Measurements from ENCODE around the gene COL9A1.

- no peak for TF ChIP-seq TP53 (CRISPR knock-in tag; IDR thresholded peaks at IDR 0.05)
- TF ChIP-seq NR3C1 (IDR thresholded peaks at IDR 0.05), result no peak
- TF ChIP-seq MYC (IDR thresholded peaks at IDR 0.05; ENCODE audit: borderline replicate concordance, low read length), result no peak
- no peak for TF ChIP-seq POLR2A (IDR thresholded peaks at IDR 0.05; ENCODE audit: low read length)
- TF ChIP-seq FOSB (CRISPR knock-in tag; IDR thresholded peaks at IDR 0.05), result no peak
- no peak for TF ChIP-seq CHD2 (IDR thresholded peaks at IDR 0.05; ENCODE audit: low read length, partially characterized antibody)
- TF ChIP-seq, protein P1, sequence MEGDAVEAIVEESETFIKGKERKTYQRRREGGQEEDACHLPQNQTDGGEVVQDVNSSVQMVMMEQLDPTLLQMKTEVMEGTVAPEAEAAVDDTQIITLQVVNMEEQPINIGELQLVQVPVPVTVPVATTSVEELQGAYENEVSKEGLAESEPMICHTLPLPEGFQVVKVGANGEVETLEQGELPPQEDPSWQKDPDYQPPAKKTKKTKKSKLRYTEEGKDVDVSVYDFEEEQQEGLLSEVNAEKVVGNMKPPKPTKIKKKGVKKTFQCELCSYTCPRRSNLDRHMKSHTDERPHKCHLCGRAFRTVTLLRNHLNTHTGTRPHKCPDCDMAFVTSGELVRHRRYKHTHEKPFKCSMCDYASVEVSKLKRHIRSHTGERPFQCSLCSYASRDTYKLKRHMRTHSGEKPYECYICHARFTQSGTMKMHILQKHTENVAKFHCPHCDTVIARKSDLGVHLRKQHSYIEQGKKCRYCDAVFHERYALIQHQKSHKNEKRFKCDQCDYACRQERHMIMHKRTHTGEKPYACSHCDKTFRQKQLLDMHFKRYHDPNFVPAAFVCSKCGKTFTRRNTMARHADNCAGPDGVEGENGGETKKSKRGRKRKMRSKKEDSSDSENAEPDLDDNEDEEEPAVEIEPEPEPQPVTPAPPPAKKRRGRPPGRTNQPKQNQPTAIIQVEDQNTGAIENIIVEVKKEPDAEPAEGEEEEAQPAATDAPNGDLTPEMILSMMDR (IDR thresholded peaks at IDR 0.05), result no peak
- TF ChIP-seq MAX (IDR thresholded peaks at IDR 0.05), result no peak
- no peak for TF ChIP-seq POLR2AphosphoS2 (conservative IDR thresholded peaks at IDR 0.05; ENCODE audit: low read length)
- TF ChIP-seq SREBF2 (IDR thresholded peaks at IDR 0.05), result no peak
- TF ChIP-seq CBX8 (IDR thresholded peaks at IDR 0.05), result no peak
These were observed 16.0 kb downstream of the COL9A1 start for GRCh38 chr6:70286905-70287304.
